Osteoblast (primary cell): ENCODE results near the gene TRPV4. TPM values are rescaled to one million over a fixed set of nuclear protein-coding genes. Genes with fewer than 3 reads are reported as not detected.

ENCODE experiments used
- DNase-seq: peaks from one replicate; pipeline ENCODE4 v3.0.0; 2011; ENCODE audit warnings: low spot score, mixed read lengths; ENCODE audit not compliant: insufficient read length; ENCODE audit errors: missing footprints
- H2AFZ ChIP-seq: 2 replicates; pipeline ENCODE4 v1.6.0; 2011; ENCODE audit warnings: mild to moderate bottlenecking, low read length
- H3K27ac ChIP-seq: 2 replicates; pipeline ENCODE4 v1.5.1; 2011; ENCODE audit warnings: mild to moderate bottlenecking, low read depth, low read length, moderate library complexity
- H3K27me3 ChIP-seq: 2 replicates; pipeline ENCODE4 v1.6.0; 2012; ENCODE audit warnings: mild to moderate bottlenecking, control low read depth, inconsistent platforms, low read length, moderate library complexity; ENCODE audit not compliant: insufficient read depth
- H3K36me3 ChIP-seq: 2 replicates; pipeline ENCODE4 v1.5.1; 2011; ENCODE audit warnings: mild to moderate bottlenecking, low read length, control low read depth, moderate library complexity; ENCODE audit not compliant: insufficient read depth
- H3K4me1 ChIP-seq: 2 replicates; pipeline ENCODE4 v1.5.1; 2011; ENCODE audit warnings: mild to moderate bottlenecking, low read length, control low read depth, moderate library complexity; ENCODE audit not compliant: insufficient read depth
- H3K4me2 ChIP-seq: 2 replicates; pipeline ENCODE4 v1.6.0; 2011; ENCODE audit warnings: mild to moderate bottlenecking, low read length; ENCODE audit not compliant: insufficient read depth
- H3K4me3 ChIP-seq: fragments of 200-600 bp; sonication (generic); 3 replicates; pipeline ENCODE4 v1.5.1; 2012; ENCODE audit warnings: mild to moderate bottlenecking, low read length, inconsistent platforms; ENCODE audit not compliant: insufficient read depth
- H3K79me2 ChIP-seq: 2 replicates; pipeline ENCODE4 v1.6.0; 2012; ENCODE audit warnings: mild to moderate bottlenecking, low read length, control low read depth, inconsistent platforms; ENCODE audit not compliant: insufficient read depth
- H3K9me3 ChIP-seq: 2 replicates; pipeline ENCODE4 v1.5.1; 2011; ENCODE audit warnings: low read depth, low read length, control low read depth
- H4K20me1 ChIP-seq: 2 replicates; pipeline ENCODE4 v1.6.0; 2012; ENCODE audit warnings: mild to moderate bottlenecking, low read length, control low read depth; ENCODE audit not compliant: insufficient read depth
- CTCF ChIP-seq: IDR thresholded peaks from 2 replicates; pipeline ENCODE4 v1.5.1; 2011; ENCODE audit warnings: mild to moderate bottlenecking, low read depth, low read length, moderate library complexity; ENCODE audit errors: extremely low read depth
- total RNA-seq: library from RNA; depleted of rRNA; stranded (reverse); fragments of >200 nt; gene quantifications from 2 replicates; pipeline ENCODE4 v1.2.3, GENCODE V29; 2012

TRPV4 gene
- 3.2 and 5.8 TPM in 2 replicates for total RNA-seq

GRCh38 chr12:109833307-109834189, at the start of gene TRPV4:
Gene TRPV4, minus strand, starts transcription at chr12:109833398. Its CDS starts 18,602 bp downstream, at chr12:109814796.
- no peak for TF ChIP-seq CTCF
- Histone ChIP-seq H3K27me3 (no peaks in the 10 kb centered on the region), H4K20me1 (peaks cover 5% of the 10 kb centered on the region), H3K27ac (no peak within 1 kb of the TSS), H3K79me2 (no peaks in the 10 kb centered on the region), H3K4me1 (peaks cover 11% of the 10 kb centered on the region), H3K4me2 (peak within 1 kb of the TSS; percentile 73), H3K36me3 (no peaks in the 10 kb centered on the region), H3K4me3 (peak within 1 kb of the TSS; percentile 74), H3K9me3 (no peaks in the 10 kb centered on the region), H2AFZ (peak within 1 kb of the TSS; percentile 67)
- peak; percentile 96 for DNase-seq

GRCh38 chr12:109881752-109882151, 48.6 kb upstream of the TRPV4 start:
- no peaks in the 10 kb centered on the region for H3K27me3 ChIP-seq
- H2AFZ ChIP-seq, result no peak overlapping the region

DNA sequence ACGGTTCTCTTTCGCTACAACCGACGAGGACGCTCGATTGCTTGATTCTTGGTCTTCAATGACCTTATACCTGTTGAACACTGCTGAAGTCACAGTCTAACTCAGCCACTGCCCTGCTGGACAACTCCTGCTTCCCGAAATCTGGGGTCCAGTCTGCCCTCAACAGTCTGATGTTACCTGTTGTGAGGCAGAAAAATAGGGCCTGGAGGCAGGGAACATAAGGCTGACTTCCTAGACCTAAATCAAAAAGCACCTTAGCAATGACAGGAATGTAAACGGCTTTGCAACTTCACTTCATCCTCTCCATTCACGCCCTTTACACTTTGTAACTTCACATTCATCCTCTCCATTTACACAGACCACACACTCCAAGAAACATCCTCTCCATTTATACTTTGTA, 47.7 kb upstream of the TRPV4 start:
- H3K4me2 ChIP-seq, result peak overlapping the region; percentile 96
- peaks cover 43% of the 10 kb centered on the region for H3K79me2 ChIP-seq
- H3K36me3 ChIP-seq, result no peaks in the 10 kb centered on the region
- no peak for TF ChIP-seq CTCF
- H2AFZ ChIP-seq, result peak overlapping the region; percentile 94
- H4K20me1 ChIP-seq, result peaks cover 24% of the 10 kb centered on the region
- no peaks in the 10 kb centered on the region for H3K9me3 ChIP-seq
- peaks cover 21% of the 10 kb centered on the region for H3K4me1 ChIP-seq
- no peak for DNase-seq
- no peaks in the 10 kb centered on the region for H3K27me3 ChIP-seq
- no peak overlapping the region for H3K27ac ChIP-seq
- peak overlapping the region; percentile 93 for H3K4me3 ChIP-seq

More at GRCh38 chr12:109881752-109882151, 48.6 kb upstream of the TRPV4 start:
- Histone ChIP-seq H3K27ac (no peak overlapping the region), H3K9me3 (no peaks in the 10 kb centered on the region), H3K4me2 (no peak overlapping the region), H4K20me1 (peaks cover 23% of the 10 kb centered on the region), H3K4me3 (no peak overlapping the region), H3K4me1 (peaks cover 21% of the 10 kb centered on the region), H3K36me3 (no peaks in the 10 kb centered on the region), H3K79me2 (peaks cover 34% of the 10 kb centered on the region)
- no peak for DNase-seq
- TF ChIP-seq CTCF, result no peak
